ENCODE data around the gene OTULIN.

Gene OTULIN

DNA sequence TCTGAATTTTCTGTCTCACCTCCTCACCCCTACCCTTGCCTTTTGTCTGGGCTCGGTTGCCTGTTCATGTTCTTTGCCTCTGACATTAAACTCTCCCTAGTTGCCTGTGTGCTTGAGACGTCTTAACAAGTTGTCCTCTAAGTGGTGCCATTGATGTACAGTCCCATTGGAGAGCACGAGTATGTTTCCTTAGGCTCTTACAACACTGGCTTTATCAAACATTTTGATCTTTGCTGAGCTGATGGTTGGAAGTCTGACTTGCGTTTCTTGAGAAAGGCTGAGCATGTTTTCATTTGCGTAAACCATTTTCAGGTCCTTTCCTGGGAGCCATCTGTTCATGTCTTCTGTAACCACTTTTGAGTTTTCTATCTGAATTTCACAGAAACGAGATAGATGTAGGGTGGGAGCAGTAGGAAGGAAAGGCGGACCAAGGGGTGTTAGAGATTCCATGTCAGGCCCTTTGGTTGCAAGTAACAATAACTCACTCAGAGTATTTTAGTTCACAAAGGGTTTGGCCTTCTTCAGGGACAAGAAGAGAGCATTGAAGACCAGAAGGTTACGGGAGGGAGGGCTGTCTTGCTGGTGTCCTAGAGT is 35.4 kb downstream of the OTULIN start:
- no peak for FAIRE-seq

DNA sequence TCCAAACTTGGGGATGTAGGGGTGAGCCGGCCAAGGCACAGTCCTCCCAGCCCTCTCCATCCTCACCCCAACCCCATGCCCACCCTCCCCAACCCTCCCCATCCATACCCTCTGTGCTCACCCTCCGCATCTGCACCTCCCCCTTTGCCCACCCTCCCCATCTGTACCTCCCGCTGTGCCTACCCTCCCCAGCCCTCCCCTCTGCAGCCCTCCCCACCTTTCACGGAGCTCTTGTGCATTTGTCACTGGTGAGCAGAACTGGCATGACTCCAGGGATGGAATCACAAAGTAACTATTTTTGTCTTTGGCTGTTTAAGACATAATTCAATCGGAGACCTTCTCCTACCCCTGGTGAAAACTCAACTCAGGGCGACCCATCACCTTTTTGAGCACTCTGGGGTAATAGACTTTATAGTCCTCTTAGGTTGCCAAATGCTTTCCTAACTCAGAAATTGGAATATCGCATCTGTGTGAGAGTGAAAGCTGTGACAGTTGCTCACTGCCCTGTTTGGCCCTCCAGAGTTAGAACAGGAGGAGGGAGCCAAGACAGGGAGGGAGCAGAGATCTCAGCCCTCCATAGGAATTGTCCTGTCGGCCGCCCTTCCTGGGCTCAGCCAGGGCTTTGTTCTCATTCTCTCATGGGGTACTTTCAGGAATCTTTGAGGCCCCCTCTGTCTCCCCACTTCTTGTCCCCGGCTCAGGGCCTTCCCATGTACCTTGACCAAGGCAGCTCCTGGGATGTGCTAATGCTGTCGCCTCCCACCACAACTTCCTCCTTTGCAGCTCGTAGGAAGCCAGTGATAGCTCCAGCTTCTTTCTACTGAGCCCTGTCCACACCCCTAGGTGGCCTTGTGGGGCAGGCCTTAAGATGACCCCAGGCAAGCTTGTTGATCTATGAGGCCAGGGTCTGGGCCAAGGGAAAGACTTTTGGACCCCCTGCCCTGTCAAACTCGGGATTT is 36.2 kb downstream of the OTULIN start:
- no peak for FAIRE-seq

DNA sequence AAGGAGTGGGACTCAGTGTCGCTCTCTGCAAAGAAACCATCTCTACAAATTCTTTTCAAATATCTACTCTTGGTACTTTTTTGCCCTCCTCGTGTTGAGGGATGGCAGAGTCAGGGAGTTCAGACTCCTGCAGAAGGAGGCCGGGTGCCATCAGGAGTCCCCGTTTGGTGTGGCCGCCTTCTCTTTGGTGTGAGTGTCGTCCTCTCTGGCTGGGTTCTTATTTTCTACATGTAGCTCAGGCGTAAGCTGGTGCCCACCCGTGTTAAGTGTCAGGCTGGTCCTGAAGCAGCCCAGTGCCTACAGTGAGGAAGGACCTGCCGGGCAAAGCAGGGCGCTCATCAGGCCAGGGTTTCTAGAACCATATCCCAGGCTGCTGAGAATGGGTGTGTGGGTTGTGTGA is 37.0 kb downstream of the OTULIN start:
- FAIRE-seq = no peak

DNA sequence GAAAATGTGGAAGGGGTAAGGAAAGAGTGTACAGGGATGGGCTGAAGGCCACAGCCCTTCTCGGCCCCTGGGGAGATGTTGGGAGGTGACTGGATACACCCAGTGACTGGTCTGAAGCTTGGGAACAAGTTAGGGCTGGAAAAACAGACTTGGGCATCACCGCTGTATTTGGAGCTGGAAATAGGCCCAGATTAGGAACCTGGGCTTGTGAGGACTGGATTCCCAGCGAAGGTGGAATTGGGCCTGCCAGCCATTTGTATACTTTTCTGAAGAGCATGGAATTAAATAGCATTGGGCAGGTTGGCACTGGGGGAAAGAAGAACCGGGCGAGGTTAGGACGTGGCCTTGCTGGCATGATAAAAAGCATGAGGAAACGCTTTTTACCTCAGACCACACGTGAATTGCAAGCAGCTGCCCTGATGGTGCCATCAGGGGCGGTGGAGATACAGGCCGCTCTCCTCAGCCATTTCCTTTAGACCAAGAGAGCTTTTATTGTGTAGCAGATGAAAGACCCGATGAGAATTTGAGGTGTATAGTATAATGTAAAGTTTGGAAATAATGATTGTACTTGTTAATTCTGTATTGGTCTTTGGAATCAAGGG is 37.8 kb downstream of the OTULIN start:
- FAIRE-seq = no peak

DNA sequence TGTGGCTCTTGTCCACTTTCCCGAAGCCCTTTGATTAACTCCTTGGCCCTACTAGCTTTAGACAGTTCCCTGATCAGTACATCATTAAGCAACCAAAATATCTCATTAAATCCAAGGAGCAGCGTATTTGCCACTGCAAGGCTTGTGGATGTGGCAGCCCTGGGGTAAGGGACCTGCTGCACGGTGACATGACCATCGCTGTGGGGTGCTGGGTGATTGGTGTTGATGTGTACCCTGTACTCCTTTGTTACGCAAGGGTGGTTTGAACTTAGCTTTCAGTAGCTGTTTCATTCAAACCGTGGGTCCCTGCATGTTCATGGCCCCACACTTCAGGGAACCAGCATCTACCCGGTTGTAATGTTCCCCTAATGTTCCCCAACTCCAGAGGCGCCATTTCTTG is 41.0 kb downstream of the OTULIN start:
- no peak for FAIRE-seq

DNA sequence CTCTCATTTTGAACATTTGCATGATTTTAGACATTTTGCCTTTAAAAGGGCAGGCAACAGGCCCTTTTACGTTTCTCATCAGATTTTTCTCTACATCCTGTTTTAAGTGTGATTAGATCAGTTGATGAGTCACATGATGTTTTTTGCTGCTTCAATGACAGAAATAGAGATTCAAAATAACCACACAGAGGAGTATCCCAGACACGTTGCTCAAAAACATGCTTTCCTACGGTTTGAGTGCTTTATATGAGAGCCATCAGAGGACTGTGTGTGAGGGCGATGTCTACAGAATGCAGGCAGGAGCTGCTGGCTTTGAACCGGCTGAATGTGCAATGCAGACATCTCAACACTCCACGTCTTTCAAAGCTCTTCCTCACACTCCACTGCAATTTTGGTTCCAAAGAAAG is 42.1 kb downstream of the OTULIN start:
- FAIRE-seq = no peak

DNA sequence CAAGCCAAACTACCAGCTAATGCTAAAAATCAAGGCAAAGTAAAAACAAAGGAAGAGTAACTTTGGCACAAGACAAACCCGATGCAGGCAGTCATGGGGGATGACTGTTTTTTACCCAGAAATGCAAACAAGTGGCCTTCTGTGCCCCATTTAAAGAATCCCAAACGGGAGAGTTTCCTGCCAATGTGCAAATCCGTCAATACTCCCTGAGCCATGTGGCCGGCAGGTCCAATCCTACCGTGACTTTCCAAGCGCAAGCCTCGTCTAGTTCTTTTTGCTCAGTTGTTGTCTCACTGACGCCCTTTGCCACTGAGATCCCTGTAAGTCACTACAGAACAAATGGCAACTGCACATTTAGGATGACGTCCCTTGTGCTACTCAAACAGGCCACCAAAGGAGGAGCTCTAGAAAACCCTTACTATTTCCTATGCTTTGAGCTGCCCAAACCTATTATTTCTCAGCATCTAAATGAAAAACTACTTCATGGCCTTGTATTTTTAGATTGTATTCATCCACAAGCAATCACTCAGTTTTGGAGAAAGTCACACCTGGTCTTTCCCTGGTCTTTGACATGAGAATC is 43.4 kb downstream of the OTULIN start:
- no peak for FAIRE-seq

DNA sequence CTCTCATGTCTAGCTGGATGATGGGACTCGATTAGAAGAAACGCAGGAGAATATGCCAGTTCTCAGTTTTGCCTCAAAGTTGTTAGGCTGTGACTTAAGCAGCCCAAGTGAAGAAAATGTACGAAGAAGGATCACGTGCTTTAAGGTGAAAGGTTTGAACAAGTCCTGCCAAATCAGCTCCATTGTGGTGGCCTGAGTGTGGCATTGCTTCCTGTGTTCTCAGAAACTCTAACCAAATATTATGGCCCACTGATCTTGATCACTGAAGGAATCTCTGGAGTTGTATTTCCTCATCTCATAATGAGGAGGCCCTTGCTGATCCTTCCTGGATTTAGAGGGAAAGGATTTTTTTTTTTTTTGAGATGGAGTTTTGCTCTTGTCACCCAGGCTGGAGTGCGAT is 44.0 kb downstream of the OTULIN start:
- no peak for FAIRE-seq

DNA sequence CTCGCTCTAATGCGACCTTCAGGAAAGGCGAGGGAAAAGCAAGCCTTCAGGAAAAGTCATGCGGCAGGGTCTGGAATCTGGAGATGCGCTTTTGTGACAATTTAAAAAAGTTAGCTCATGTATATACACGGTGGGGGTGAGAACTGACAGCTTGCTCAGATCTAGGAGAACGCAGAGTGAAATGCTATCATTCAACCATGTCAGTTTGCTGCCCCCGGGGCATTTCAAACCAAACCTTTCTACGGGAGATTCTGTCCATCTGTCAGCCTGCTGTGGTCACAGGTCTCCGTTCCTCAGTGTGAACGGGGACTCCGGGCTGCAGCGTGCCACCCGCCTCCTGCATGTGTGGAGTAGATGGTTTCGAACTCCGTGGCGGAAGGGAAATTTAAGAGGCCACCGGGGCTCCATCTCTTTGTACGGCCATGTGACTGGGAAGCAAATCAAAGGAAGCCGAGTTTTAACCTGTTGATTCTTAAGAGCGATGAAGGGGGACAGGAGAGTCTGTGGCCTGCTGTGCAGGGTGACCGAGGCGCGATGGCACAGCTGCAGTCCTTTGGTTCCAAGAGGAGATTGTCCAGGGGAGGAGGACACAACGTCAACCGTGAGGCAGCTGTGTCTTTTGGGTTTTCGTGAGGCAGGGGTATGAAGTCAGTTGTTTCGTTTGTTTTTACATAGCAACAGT is 45.9 kb downstream of the OTULIN start:
- FAIRE-seq = no peak

DNA sequence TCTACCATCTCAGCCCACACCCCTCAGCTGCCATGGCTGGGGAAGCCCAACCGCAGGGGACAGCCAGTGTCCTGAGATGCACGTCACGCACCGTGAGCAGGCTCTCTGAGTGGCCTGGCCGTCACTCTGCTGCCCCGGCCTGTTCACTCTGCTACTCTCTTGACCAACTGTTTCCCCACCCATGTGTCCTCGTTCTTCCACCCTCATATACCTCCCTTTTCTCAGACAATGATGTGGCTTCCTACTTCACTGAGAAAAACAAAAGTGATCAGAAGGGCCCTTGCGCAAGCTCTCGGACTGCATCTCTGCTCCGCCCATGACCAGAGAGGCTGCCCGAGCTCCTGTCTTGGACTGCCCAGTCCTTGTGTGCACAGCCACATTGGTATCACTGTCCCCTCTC is 47.6 kb downstream of the OTULIN start:
- FAIRE-seq = no peak

DNA sequence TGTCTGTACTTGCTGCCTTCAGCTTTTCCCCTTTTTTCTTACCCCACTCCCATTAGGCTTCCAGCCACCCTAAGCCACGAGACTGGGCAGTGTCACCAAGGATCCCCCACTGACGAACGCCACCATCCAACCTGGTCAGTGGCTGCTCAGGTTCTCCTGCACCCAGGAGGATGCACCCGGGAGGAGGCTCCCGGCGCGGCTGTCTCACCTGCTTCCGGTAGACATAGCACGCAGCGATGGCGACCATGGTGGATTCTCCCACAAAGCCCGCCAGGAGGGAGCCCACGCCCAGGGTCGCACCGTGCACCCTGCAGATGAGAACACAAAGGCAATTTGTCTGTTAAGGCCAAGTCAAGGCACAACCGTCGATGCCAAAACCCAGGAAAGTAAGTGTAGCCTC is 48.1 kb downstream of the OTULIN start:
- FAIRE-seq = no peak

DNA sequence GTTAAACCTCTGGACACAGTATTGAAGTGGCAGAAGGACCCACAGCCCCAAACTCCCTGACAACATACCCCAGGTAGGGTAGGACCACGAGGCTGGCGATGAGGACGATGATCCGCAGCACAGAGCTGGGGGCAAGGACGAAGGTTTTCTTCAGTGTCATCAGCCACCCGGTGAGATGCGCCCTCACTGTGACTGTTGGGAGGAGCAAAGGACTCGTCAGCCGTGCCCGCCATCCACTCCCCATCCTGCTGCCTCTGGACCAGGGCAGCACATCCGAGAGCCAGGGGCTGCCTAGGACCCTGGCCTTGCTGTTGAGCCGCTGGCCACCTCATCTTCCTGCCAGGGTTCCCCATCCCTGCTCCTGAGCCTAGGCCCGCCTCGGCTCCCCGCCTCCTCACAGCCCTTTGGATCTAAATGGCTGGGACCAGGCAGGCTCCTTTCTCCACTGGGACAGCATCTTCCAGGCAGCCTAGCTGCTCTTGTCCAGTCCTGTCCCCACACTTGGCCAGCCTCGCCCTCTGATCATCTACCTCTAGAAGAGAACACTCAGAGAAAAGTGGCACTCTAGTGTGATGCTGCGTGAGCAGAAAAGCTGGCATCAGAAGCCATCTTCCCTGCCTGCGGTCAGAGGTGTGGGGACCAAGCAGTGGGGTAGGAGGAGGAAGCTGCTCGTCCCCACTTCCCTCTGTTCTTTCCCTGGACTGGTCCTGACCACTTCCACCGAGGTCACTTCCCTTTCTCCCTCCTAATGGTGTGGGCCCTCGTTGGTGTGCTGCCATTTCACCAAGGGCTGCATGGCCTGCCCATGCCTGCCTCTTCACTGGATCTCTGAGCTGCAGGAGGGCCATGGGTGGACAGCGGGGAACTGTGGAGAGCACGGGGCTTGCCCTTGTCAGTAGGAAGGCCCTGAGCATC is 49.2 kb downstream of the OTULIN start:
- no peak for FAIRE-seq

DNA sequence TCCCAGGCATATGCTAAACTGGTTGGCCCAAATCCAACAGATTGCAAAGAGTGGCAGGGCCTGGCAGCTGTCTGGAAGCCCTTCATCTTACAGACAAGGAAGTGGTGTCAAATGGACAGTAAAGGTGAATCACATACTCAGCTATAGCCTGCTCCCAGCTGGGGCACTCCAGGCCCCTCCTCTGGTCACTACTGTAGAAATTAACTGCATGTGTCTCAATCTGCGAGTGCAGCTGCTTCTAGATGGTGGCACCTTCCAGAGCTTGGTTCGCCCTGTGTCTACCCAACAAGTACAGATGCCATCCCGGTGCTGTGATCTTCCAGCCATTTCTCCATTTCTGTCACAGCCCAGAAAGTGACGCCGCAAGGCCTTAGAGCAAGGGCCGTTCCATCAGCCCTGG is 50.2 kb downstream of the OTULIN start:
- no peak for FAIRE-seq

DNA sequence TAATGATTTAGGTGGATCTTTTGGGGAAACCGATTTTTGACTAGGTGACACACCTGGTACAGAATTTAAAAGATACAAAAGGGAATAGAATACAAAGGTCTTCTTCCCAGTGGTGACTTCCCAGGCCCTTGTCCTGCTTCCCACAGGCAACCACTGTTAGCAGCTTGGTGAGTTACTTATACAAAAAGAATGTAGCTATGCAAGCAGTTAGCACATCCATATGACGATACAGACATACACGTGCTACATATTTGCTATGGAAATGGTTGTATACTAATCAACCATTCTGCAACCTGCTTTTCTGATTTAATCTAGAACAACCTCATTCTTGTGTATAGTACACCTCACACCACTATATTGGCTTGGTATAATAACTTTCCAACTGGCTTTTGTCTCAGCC is 51.0 kb downstream of the OTULIN start:
- FAIRE-seq = no peak

DNA sequence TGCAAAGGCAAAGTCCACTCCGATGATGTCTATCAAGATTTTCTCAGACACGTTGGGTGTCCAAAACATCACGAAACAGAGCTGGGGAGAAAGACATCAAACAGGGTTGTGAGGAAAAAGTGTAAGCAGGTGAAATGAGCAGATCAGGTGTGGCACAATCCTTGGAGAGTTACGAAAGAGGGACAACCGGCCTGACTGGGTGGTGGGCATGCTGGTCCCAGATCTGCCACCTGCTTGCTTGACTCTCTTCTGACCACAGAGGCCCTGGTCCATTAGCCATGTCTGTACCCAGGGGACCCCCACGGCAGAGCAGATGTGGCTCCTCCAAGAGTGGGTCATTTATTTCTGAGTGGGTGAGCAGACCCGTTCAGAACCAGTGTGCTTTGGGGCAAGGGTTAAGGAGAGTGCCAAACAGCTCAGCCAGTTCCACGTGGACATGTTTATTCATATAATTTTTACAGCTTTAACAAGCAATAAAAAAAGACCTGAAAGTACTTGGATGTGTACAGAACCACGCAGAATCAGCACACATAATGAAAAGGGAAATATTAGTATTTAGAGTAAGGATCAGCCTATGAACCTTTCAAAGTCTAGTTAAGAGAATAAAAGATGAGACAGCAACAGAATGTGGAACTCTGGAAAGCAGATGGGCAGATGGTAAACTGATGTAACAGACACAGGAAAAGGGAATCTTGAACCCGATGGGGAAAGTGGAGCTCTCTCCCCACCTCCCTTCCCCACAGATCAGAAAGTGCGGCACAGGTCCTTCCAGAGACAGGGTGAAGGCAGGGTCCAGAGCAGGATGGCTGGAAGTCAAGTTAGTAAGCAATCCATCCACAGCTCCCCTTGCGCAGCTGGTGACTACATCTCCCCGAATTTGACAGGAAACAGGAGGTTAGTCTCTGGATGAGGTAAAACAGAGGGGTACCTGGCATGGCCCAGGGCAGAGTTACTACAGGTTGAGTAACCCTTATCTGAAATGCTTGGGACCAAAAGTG is 52.5 kb downstream of the OTULIN start:
- FAIRE-seq = no peak

DNA sequence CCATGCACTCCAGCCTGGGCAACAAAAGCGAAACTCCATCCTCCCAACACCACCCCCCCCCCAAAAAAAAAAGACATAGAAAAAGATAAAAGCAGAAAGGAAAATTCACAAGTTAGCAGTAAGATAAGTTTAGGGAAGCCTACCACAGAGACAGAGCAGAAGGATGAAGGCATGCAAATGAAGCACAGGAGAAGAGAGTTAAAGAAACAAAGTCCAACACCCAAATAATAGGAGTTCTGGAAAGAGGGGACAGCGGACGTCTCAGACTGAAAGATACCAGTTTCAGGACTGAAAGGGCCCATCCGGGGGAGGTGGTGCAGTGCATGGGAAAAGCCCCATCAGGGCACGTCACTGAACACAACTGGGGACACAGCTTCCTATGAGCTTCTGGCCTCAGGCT is 54.3 kb downstream of the OTULIN start:
- FAIRE-seq = no peak

DNA sequence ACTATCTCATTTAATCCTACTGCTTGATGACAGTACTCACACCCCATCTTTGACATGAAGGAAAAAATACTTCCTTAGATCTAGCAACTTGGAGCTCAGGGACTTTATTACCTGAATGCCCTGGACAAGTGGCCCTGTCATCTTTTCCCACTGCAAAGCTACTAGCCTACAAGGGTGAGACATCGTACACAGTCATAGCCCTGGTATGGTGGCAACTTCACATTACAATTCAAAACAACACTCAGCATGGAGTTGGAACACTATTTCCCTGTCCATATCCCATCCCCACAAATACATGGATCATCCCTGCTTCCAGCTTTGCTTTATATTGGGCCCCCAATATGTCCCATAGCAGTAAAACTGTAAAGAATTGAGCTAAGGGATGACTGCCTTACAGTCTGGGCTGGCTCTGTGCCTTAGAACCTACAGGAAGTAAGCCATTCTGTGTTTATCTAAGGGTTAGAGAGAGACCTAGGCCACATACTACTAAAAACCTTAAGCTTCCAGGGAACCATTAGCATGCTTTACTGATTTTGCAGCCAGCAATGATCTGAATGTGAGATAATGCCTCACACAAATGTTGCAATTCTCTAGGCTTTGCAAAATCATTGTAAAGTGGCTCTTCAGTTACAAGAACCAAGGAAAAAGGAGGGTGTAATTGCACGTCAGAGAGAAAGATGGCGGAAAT is 55.9 kb downstream of the OTULIN start:
- no peak for FAIRE-seq

DNA sequence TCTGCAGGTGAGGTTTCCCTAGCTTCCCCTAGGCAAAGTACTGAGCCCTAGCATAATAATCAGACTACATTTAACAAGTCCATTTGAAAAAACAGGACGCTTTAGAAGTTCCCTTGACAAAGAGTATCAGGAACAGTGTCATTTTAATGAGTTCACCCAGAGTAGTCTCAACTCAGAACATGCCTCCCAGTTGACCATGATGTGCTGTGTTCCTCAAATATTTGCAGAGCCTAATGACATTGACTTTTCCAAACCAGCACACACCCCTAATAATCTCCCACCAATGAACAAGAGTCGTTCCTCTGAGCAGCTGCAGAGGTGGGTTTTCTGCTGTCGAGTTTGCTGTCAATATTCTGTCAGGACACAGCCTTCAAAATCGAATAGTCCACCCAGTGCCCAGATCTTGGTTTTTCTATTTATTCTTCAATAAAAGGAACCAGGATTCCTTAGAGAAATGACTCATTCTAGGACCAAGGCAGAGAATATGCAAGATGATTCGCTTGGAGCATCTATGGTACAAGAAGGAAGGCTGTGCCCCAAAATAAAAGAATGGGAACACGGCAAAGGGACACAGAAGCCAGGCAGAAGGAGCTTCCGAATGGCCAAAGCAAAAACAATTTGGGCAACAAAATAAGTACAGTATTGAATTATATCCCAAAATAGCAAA is 57.6 kb downstream of the OTULIN start:
- no peak for FAIRE-seq

DNA sequence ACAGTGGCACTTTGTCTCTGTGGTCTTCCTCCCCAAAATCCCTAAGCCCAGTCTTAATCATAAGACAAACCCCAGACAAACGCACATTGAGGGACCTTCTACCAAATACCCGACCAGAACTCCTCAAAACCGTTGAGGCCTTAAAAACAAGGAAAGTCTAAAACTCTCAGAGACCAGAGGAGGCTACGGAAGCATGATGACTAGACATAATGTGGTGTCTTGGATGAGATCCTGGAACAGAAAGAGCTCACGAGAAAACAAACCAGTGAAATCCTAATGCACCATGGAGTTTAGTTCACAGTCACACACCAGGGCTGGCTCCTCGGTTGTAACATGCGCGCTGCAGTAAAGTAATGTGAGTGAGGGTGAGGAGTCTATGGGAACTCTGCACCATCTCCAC is 58.4 kb downstream of the OTULIN start:
- no peak for FAIRE-seq
